NB4 (cell line): Measurements from ENCODE around the gene RASGEF1C.

ENCODE experiments used
- DNase-seq: peaks from one replicate; pipeline ENCODE4 v3.0.0; 2010; ENCODE audit warnings: low read depth
- H3K4me3 ChIP-seq: one replicate; pipeline ENCODE4 v1.5.1; 2011; ENCODE audit warnings: mild to moderate bottlenecking, low read depth, low read length, moderate library complexity
- MYC ChIP-seq: IDR thresholded peaks from 2 replicates; pipeline ENCODE4 v1.6.1; 2011; ENCODE audit warnings: low read depth, low read length
- POLR2A ChIP-seq: IDR thresholded peaks from 2 replicates; pipeline ENCODE4 v1.6.1; 2011; ENCODE audit warnings: mild to moderate bottlenecking; ENCODE audit not compliant: insufficient read length; ENCODE audit errors: extremely low read depth
- TF ChIP-seq, protein P1 (sequence below): IDR thresholded peaks from 2 replicates; pipeline ENCODE4 v1.6.1; 2011; ENCODE audit warnings: low read depth, low read length
- TF ChIP-seq, protein P2 (sequence below): IDR thresholded peaks from one replicate; pipeline ENCODE4 v1.5.1; 2012; ENCODE audit warnings: low read depth, low read length

The RASGEF1C gene

DNA sequence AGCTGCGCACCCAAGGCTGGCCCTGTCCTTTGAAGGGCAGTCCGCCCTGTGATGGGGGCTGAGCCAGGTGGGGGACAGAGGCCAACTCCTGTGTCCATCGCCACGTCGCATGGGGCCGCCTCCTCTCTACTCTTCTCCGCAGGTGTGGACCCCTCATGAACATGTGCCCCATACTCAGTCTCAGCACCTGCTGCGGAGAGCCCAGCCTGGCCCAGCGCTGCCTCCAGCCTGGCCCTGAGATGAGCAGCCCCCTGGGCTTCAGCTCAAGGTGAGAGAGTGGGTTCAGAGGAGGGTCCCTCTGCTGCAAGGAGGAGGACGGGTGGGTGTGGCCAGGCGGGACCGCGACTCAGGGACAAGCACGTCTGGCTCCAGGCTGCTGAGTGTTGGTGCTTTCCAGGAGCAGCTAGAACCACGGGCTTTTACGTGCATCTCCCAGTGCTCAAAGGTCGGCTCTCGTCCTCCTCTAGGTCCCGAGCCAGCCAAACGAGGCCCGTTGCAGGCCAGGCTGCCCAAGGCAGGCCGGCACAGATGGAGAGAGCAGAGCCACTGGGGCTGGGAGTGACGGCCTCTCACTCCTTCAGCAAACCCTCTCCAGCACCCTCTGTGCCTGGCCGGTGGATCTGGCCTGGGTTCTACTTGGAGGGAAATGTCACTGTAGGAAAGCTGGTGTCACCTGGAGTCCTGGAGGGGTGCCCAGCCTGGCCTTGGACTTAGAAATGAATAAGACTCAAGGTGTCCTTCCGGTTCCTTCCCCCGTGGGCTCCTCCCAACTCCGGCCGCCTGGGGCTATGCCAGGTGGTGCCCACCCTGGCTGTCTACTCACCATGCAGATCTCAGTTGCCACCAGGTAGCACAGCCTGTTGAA lies 88.5 kb downstream of the RASGEF1C start:
- H3K4me3 ChIP-seq = no peak overlapping the region
- no peak for DNase-seq
- no peak for TF ChIP-seq MYC
- TF ChIP-seq POLR2A = no peak
- TF ChIP-seq, protein P1, sequence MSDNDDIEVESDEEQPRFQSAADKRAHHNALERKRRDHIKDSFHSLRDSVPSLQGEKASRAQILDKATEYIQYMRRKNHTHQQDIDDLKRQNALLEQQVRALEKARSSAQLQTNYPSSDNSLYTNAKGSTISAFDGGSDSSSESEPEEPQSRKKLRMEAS = no peak
- TF ChIP-seq, protein P2, sequence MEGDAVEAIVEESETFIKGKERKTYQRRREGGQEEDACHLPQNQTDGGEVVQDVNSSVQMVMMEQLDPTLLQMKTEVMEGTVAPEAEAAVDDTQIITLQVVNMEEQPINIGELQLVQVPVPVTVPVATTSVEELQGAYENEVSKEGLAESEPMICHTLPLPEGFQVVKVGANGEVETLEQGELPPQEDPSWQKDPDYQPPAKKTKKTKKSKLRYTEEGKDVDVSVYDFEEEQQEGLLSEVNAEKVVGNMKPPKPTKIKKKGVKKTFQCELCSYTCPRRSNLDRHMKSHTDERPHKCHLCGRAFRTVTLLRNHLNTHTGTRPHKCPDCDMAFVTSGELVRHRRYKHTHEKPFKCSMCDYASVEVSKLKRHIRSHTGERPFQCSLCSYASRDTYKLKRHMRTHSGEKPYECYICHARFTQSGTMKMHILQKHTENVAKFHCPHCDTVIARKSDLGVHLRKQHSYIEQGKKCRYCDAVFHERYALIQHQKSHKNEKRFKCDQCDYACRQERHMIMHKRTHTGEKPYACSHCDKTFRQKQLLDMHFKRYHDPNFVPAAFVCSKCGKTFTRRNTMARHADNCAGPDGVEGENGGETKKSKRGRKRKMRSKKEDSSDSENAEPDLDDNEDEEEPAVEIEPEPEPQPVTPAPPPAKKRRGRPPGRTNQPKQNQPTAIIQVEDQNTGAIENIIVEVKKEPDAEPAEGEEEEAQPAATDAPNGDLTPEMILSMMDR = no peak

DNA sequence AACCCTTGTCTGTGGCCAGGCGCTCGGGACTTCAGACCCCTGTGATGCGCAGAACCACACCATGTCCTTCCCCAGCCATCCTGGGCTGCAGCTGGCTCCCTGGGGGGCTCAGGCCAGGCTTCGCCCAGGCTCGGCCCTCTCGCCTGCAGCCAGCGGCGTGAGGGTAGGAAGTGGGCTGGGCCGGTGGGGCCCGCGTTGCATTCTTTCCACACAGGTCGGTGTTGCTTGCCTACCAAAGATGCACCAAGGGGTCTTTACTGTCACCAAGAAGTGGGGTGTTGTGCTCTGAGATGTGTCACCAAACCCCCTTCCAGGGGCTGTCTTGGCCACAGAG lies 89.1 kb downstream of the RASGEF1C start:
- no peak overlapping the region for H3K4me3 ChIP-seq
- DNase-seq = no peak
- TF ChIP-seq, protein P1 = no peak
- TF ChIP-seq, protein P2 = no peak
- TF ChIP-seq MYC = no peak
- TF ChIP-seq POLR2A = no peak

DNA sequence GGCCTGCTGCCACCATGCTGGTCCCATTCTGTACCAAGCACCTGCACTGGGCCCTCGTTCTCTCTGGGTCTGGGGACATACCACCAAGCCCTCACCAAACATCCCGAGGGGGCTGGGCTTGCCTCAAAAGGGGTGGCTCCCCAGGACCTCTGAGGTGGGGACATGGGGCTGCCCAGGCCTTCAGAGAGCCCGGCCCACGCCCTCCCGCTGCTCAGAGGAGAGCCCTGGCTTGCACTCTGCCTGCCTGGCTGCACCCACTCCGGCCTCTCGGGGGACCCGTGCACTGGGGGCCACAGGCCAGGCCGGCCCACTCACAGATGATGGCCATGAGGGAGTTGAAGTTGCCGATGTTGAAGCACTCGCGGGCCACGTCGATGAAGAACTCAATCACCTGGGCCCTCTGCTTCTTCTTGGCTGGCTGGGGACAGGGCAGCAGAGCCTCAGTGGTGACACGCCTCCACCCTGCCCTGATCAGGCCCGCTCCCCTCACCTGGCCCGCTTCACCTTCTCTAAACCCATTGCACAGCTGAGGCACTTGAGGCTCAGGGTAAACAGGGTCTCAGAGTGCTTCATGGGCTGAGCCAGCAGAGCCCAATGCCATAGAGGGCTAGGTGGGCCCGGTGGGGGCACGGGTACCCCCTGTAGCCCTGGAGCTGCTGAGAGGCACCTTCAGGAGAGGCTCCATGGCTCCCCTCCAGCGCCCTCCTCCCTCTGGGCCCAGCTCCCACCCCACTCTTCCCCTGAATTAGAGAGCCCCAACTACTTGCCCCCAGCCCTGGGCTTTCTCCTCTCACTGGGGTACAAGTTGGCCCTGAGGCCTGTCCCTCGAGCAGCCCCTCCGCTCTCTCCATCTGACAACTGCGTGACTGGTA lies 89.7 kb downstream of the RASGEF1C start:
- no peak for DNase-seq
- H3K4me3 ChIP-seq = no peak overlapping the region
- TF ChIP-seq, protein P1 = no peak
- TF ChIP-seq MYC (no peak), POLR2A (no peak)
- TF ChIP-seq, protein P2 = no peak

DNA sequence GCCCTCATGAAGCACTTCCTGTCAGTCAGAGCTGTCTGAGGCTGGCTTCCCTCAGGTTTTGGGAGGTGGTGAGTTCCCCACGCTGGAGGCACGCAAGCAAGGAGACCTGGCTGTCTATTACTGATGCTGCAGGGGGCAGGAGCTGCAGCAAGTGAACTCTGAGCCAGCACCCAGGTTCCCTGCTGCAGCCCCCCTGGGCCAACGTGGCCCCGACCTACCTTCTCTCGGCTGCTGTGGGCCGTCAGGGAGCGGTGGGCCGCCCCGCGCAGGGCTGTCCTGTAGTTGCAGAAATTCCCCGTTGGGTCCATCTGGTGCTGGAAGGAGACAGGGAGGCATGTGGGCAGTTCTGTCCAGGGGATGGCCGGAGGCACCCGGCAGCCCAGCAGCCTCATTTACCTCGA lies 90.6 kb downstream of the RASGEF1C start:
- no peak for TF ChIP-seq POLR2A
- TF ChIP-seq MYC = no peak
- TF ChIP-seq, protein P2 = no peak
- TF ChIP-seq, protein P1 = no peak
- H3K4me3 ChIP-seq = no peak overlapping the region
- no peak for DNase-seq

DNA sequence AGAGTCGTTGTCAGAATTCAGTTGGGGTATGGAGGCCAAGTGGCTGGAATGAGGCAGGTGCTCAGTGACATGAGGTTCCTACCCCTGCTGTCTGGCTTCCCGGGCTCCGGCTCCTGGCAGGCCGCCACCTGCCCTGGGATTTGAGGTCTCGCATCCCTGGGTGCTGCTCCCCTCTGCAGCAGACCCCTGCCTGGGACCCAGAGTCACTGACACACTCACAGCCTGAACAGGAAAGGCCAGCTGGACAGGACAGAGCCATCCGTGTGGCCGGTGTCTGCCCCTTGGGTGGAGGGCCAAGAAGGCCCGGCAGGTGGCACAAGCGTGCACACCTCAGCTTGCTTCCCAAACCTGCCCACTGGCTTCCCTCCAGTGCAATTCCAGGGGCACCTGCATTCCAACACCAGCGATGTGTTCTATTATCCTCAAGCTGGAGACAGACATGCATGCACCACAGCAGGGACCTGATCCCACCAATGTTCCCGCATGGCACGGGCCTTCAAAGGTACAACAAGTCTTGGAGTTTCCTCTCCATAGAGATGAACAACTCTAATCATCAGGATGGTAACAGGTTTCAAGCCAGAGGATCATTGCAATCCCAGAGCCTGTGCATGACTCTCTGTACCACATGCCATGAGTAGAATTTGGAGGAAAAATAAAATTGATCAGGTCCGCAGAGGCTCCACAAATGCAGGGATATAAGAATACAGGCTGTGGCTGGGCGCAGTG lies 91.8 kb downstream of the RASGEF1C start:
- no peak overlapping the region for H3K4me3 ChIP-seq
- no peak for DNase-seq
- TF ChIP-seq POLR2A (no peak), MYC (no peak)
- TF ChIP-seq, protein P2 = no peak
- TF ChIP-seq, protein P1 = no peak
